GM23338 (cell line): ENCODE data around the gene HBS1L. TPM values are rescaled to one million over a fixed set of nuclear protein-coding genes. Genes with fewer than 3 reads are reported as not detected.

Source experiments
- ATAC-seq: fragments of 200-7000 bp; cut with Tn5 transposase; 3 replicates; pipeline ENCODE4 v1.9.1; 2020
- DNase-seq: peaks from one replicate; pipeline ENCODE4 v3.0.0-alpha.2; 2015; ENCODE audit warnings: low spot score
- H2AFZ ChIP-seq: fragments of 200-600 bp; sonication (generic); 2 replicates; pipeline ENCODE4 v1.8.0; 2016; ENCODE audit warnings: antibody characterized with exemption, mild to moderate bottlenecking, moderate library complexity
- H3F3A ChIP-seq: fragments of 200-600 bp; sonication (generic); replicated peaks from 2 replicates; pipeline ENCODE4 v1.8.0; 2017; ENCODE audit warnings: antibody characterized with exemption, mixed run types, low read depth
- H3K27ac ChIP-seq: fragments of 200-600 bp; sonication (generic); 2 replicates; pipeline ENCODE4 v1.6.1; 2016; ENCODE audit warnings: low read depth
- H3K27me3 ChIP-seq: fragments of 200-600 bp; sonication (generic); 2 replicates; pipeline ENCODE4 v1.8.0; 2016; ENCODE audit warnings: mild to moderate bottlenecking, mixed run types, moderate library complexity; ENCODE audit not compliant: insufficient read depth
- H3K36me3 ChIP-seq: fragments of 200-600 bp; sonication (generic); 2 replicates; pipeline ENCODE4 v1.8.0; 2016; ENCODE audit warnings: mild to moderate bottlenecking; ENCODE audit not compliant: insufficient read depth
- H3K4me1 ChIP-seq: fragments of 200-600 bp; sonication (generic); 2 replicates; pipeline ENCODE4 v1.8.0; 2016; ENCODE audit warnings: mild to moderate bottlenecking, moderate library complexity; ENCODE audit not compliant: insufficient read depth
- H3K4me2 ChIP-seq: fragments of 200-600 bp; sonication (generic); 2 replicates; pipeline ENCODE4 v1.7.1; 2017; ENCODE audit warnings: mixed run types
- H3K4me3 ChIP-seq: fragments of 200-600 bp; sonication (generic); 2 replicates; pipeline ENCODE4 v1.6.1; 2016; ENCODE audit warnings: mixed run types
- H3K79me2 ChIP-seq: fragments of 200-600 bp; sonication (generic); replicated peaks from 2 replicates; pipeline ENCODE4 v1.8.0; 2017; ENCODE audit warnings: mild to moderate bottlenecking; ENCODE audit not compliant: insufficient read depth
- H3K9me2 ChIP-seq: fragments of 200-600 bp; sonication (generic); 2 replicates; pipeline ENCODE4 v1.8.0; 2017; ENCODE audit not compliant: insufficient read depth
- H4K20me1 ChIP-seq: fragments of 200-600 bp; sonication (generic); replicated peaks from 2 replicates; pipeline ENCODE4 v1.8.0; 2017; ENCODE audit warnings: mild to moderate bottlenecking; ENCODE audit not compliant: insufficient read depth
- H3K27ac Mint-ChIP-seq: 2 replicates; pipeline ENCODE4 v1.8.0; 2020; ENCODE audit warnings: inconsistent platforms, mild to moderate bottlenecking, moderate library complexity, mixed read lengths
- H3K27me3 Mint-ChIP-seq: 3 replicates; pipeline ENCODE4 v1.8.0; 2022; ENCODE audit warnings: low read depth, mild to moderate bottlenecking, moderate library complexity, mixed read lengths, inconsistent platforms; ENCODE audit not compliant: insufficient read depth, poor library complexity
- H3K36me3 Mint-ChIP-seq: 3 replicates; pipeline ENCODE4 v1.8.0; 2021; ENCODE audit warnings: low read depth, mild to moderate bottlenecking, inconsistent platforms, moderate library complexity, mixed read lengths
- H3K4me1 Mint-ChIP-seq: 3 replicates; pipeline ENCODE4 v1.8.0; 2020; ENCODE audit warnings: mild to moderate bottlenecking, inconsistent platforms, mixed read lengths
- H3K4me3 Mint-ChIP-seq: 3 replicates; pipeline ENCODE4 v1.8.0; 2021; ENCODE audit warnings: moderate library complexity, mild to moderate bottlenecking, inconsistent platforms, mixed read lengths
- H3K9me3 Mint-ChIP-seq: 3 replicates; pipeline ENCODE4 v1.8.0; 2020; ENCODE audit warnings: moderate library complexity, mild to moderate bottlenecking, inconsistent platforms, mixed read lengths
- CREB1 ChIP-seq: fragments of 250-450 bp; sonication (Bioruptor Pico); IDR thresholded peaks from 2 replicates; pipeline ENCODE4 v1.5.0; 2020; ENCODE audit warnings: low read depth, mild to moderate bottlenecking, moderate library complexity
- EZH2 ChIP-seq: fragments of 200-600 bp; sonication (generic); IDR thresholded peaks from one replicate; pipeline ENCODE4 v1.8.0; 2017; ENCODE audit warnings: antibody characterized with exemption, mild to moderate bottlenecking, low read depth; ENCODE audit not compliant: unreplicated experiment
- EZH2phosphoT487 ChIP-seq: fragments of 200-600 bp; sonication (generic); IDR thresholded peaks from one replicate; pipeline ENCODE4 v1.8.1; 2018; ENCODE audit warnings: antibody characterized with exemption; ENCODE audit not compliant: unreplicated experiment
- JUNB ChIP-seq: IDR thresholded peaks from one replicate; pipeline ENCODE4 v1.6.1; 2016; ENCODE audit warnings: antibody characterized with exemption; ENCODE audit not compliant: unreplicated experiment
- NANOG ChIP-seq: IDR thresholded peaks from 2 replicates; pipeline ENCODE4 v1.6.1; 2016; ENCODE audit warnings: antibody characterized with exemption, borderline replicate concordance
- POLR2AphosphoS5 ChIP-seq: IDR thresholded peaks from 2 replicates; pipeline ENCODE4 v1.6.1; 2016; ENCODE audit warnings: antibody characterized with exemption, low read depth
- STAT1 ChIP-seq: IDR thresholded peaks from one replicate; pipeline ENCODE4 v1.6.1; 2016; ENCODE audit warnings: antibody characterized with exemption; ENCODE audit not compliant: unreplicated experiment
- ZNF114 ChIP-seq: fragments of 250-450 bp; sonication (Bioruptor Pico); IDR thresholded peaks from 2 replicates; pipeline ENCODE4 v1.5.0; 2020; ENCODE audit warnings: mild to moderate bottlenecking, moderate library complexity
- ZNF331 ChIP-seq: fragments of 250-450 bp; sonication (Bioruptor Pico); IDR thresholded peaks from 2 replicates; pipeline ENCODE4 v1.5.0; 2020; ENCODE audit warnings: low read depth, mild to moderate bottlenecking, moderate library complexity
- polyA plus RNA-seq: library from polyadenylated mRNA; unstranded; fragments of >200 nt; fragmentation: Nextera tagmentation; extraction: Ambion mirVana; gene quantifications from 2 replicates; pipeline ENCODE4 v1.2.1, GENCODE V29; 2016
- total RNA-seq: library from RNA; depleted of rRNA; stranded (reverse); fragments of >200 nt; shearing (Covaris generic); gene quantifications from 2 replicates; pipeline ENCODE4 v1.2.3, GENCODE V29; 2014
- TF ChIP-seq, protein P1 (sequence below): fragments of 250-450 bp; sonication (Bioruptor Pico); IDR thresholded peaks from 2 replicates; pipeline ENCODE4 v1.5.0; 2020; ENCODE audit warnings: mild to moderate bottlenecking, moderate library complexity
- TF ChIP-seq, protein P2 (sequence below): IDR thresholded peaks from one replicate; pipeline ENCODE4 v1.6.1; 2018; ENCODE audit warnings: antibody characterized with exemption; ENCODE audit not compliant: unreplicated experiment
- TF ChIP-seq, protein P3 (sequence below): IDR thresholded peaks from 2 replicates; pipeline ENCODE4 v1.6.1; 2016; ENCODE audit warnings: antibody characterized with exemption
- TF ChIP-seq, protein P4 (sequence below), 2 experiments: fragments of 200-600 bp in 1 of 2; sonication (generic) in 1 of 2; conservative IDR thresholded peaks; 2 replicates each; pipeline versions ENCODE4 v1.5.1 to v1.6.1; 2016 to 2017; ENCODE audit warnings: antibody characterized with exemption in 2 of 2, low read depth in 2 of 2, mild to moderate bottlenecking in 2 of 2, moderate library complexity in 1 of 2

HBS1L gene
- total and polyA plus RNA-seq, 2 experiments from 2014 or later = 59.9 to 94.1 TPM

DNA sequence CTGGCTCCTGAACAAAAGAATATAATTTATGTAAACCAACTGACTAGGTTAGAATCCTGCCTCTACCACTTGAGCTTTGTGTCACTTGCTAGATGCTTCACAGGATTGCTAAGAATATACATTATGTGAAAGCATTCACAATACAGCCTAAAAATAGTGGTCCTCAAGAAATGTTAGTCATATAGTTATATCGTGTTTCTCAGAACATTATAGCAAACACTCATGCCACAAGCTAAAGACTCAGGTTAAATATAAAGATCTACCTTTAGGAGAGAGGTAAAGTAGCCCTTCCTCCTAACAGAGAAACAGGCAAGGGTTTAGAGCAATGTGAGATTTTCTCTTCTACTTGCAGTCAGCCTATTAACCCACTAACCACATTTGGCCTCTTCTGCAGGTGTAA is 86.9 kb downstream of the HBS1L start:
- 0 out of 2 replicates have a peak, but pooled peaks cover 7% of the 10 kb centered on the region for H4K20me1 ChIP-seq
- DNase-seq = no peak
- no peaks in the 10 kb centered on the region for H3K9me3 Mint-ChIP-seq
- no peak overlapping the region for H2AFZ ChIP-seq
- H3K27me3 ChIP-seq = no peaks in the 10 kb centered on the region
- peaks cover 13% of the 10 kb centered on the region for H3K4me1 Mint-ChIP-seq
- no peak overlapping the region for H3K27ac ChIP-seq
- TF ChIP-seq, protein P1, sequence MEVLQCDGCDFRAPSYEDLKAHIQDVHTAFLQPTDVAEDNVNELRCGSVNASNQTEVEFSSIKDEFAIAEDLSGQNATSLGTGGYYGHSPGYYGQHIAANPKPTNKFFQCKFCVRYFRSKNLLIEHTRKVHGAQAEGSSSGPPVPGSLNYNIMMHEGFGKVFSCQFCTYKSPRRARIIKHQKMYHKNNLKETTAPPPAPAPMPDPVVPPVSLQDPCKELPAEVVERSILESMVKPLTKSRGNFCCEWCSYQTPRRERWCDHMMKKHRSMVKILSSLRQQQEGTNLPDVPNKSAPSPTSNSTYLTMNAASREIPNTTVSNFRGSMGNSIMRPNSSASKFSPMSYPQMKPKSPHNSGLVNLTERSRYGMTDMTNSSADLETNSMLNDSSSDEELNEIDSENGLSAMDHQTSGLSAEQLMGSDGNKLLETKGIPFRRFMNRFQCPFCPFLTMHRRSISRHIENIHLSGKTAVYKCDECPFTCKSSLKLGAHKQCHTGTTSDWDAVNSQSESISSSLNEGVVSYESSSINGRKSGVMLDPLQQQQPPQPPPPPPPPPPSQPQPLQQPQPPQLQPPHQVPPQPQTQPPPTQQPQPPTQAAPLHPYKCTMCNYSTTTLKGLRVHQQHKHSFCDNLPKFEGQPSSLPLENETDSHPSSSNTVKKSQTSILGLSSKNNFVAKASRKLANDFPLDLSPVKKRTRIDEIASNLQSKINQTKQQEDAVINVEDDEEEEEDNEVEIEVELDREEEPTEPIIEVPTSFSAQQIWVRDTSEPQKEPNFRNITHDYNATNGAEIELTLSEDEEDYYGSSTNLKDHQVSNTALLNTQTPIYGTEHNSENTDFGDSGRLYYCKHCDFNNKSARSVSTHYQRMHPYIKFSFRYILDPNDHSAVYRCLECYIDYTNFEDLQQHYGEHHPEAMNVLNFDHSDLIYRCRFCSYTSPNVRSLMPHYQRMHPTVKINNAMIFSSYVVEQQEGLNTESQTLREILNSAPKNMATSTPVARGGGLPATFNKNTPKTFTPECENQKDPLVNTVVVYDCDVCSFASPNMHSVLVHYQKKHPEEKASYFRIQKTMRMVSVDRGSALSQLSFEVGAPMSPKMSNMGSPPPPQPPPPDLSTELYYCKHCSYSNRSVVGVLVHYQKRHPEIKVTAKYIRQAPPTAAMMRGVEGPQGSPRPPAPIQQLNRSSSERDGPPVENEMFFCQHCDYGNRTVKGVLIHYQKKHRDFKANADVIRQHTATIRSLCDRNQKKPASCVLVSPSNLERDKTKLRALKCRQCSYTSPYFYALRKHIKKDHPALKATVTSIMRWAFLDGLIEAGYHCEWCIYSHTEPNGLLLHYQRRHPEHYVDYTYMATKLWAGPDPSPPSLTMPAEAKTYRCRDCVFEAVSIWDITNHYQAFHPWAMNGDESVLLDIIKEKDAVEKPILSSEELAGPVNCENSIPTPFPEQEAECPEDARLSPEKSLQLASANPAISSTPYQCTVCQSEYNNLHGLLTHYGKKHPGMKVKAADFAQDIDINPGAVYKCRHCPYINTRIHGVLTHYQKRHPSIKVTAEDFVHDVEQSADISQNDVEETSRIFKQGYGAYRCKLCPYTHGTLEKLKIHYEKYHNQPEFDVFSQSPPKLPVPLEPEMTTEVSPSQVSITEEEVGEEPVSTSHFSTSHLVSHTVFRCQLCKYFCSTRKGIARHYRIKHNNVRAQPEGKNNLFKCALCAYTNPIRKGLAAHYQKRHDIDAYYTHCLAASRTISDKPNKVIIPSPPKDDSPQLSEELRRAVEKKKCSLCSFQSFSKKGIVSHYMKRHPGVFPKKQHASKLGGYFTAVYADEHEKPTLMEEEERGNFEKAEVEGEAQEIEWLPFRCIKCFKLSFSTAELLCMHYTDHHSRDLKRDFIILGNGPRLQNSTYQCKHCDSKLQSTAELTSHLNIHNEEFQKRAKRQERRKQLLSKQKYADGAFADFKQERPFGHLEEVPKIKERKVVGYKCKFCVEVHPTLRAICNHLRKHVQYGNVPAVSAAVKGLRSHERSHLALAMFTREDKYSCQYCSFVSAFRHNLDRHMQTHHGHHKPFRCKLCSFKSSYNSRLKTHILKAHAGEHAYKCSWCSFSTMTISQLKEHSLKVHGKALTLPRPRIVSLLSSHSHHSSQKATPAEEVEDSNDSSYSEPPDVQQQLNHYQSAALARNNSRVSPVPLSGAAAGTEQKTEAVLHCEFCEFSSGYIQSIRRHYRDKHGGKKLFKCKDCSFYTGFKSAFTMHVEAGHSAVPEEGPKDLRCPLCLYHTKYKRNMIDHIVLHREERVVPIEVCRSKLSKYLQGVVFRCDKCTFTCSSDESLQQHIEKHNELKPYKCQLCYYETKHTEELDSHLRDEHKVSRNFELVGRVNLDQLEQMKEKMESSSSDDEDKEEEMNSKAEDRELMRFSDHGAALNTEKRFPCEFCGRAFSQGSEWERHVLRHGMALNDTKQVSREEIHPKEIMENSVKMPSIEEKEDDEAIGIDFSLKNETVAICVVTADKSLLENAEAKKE (CRISPR knock-in tag) = no peak
- TF ChIP-seq EZH2phosphoT487 (no peak), STAT1 (no peak), EZH2 (no peak), POLR2AphosphoS5 (no peak), ZNF331 (CRISPR knock-in tag) (no peak), NANOG (no peak), CREB1 (CRISPR knock-in tag) (no peak), JUNB (no peak), ZNF114 (CRISPR knock-in tag) (no peak)
- TF ChIP-seq, protein P2, sequence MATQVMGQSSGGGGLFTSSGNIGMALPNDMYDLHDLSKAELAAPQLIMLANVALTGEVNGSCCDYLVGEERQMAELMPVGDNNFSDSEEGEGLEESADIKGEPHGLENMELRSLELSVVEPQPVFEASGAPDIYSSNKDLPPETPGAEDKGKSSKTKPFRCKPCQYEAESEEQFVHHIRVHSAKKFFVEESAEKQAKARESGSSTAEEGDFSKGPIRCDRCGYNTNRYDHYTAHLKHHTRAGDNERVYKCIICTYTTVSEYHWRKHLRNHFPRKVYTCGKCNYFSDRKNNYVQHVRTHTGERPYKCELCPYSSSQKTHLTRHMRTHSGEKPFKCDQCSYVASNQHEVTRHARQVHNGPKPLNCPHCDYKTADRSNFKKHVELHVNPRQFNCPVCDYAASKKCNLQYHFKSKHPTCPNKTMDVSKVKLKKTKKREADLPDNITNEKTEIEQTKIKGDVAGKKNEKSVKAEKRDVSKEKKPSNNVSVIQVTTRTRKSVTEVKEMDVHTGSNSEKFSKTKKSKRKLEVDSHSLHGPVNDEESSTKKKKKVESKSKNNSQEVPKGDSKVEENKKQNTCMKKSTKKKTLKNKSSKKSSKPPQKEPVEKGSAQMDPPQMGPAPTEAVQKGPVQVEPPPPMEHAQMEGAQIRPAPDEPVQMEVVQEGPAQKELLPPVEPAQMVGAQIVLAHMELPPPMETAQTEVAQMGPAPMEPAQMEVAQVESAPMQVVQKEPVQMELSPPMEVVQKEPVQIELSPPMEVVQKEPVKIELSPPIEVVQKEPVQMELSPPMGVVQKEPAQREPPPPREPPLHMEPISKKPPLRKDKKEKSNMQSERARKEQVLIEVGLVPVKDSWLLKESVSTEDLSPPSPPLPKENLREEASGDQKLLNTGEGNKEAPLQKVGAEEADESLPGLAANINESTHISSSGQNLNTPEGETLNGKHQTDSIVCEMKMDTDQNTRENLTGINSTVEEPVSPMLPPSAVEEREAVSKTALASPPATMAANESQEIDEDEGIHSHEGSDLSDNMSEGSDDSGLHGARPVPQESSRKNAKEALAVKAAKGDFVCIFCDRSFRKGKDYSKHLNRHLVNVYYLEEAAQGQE = no peak
- TF ChIP-seq, protein P3, sequence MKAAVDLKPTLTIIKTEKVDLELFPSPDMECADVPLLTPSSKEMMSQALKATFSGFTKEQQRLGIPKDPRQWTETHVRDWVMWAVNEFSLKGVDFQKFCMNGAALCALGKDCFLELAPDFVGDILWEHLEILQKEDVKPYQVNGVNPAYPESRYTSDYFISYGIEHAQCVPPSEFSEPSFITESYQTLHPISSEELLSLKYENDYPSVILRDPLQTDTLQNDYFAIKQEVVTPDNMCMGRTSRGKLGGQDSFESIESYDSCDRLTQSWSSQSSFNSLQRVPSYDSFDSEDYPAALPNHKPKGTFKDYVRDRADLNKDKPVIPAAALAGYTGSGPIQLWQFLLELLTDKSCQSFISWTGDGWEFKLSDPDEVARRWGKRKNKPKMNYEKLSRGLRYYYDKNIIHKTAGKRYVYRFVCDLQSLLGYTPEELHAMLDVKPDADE = no peak
- TF ChIP-seq, protein P4, sequence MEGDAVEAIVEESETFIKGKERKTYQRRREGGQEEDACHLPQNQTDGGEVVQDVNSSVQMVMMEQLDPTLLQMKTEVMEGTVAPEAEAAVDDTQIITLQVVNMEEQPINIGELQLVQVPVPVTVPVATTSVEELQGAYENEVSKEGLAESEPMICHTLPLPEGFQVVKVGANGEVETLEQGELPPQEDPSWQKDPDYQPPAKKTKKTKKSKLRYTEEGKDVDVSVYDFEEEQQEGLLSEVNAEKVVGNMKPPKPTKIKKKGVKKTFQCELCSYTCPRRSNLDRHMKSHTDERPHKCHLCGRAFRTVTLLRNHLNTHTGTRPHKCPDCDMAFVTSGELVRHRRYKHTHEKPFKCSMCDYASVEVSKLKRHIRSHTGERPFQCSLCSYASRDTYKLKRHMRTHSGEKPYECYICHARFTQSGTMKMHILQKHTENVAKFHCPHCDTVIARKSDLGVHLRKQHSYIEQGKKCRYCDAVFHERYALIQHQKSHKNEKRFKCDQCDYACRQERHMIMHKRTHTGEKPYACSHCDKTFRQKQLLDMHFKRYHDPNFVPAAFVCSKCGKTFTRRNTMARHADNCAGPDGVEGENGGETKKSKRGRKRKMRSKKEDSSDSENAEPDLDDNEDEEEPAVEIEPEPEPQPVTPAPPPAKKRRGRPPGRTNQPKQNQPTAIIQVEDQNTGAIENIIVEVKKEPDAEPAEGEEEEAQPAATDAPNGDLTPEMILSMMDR (conservative IDR thresholded peaks at IDR 0.05; ENCODE audit: low read depth in 2 of 2) = no peak
- no peak overlapping the region for H3K4me2 ChIP-seq
- H3K4me1 ChIP-seq = peaks cover 13% of the 10 kb centered on the region
- H3K27ac Mint-ChIP-seq = no peak overlapping the region
- no peak for ATAC-seq
- H3F3A ChIP-seq = no peaks in the 10 kb centered on the region
- H3K4me3 ChIP-seq = no peak overlapping the region
- H3K9me2 ChIP-seq = no peaks in the 10 kb centered on the region
- H3K27me3 Mint-ChIP-seq = peaks cover 2% of the 10 kb centered on the region
- no peaks in the 10 kb centered on the region for H3K79me2 ChIP-seq
- peaks cover 13% of the 10 kb centered on the region; the same call in 1 of the 2 replicates for H3K36me3 ChIP-seq
- no peak overlapping the region for H3K4me3 Mint-ChIP-seq
- peaks cover 4% of the 10 kb centered on the region; the same call in 1 of the 3 replicates for H3K36me3 Mint-ChIP-seq
